Activated naive CD8-positive, alpha-beta T cell (primary cell): ENCODE measurements around the gene COL6A2.
"Not testable (repeated sequence)": the region's sequence is repeated elsewhere in the genome, so short reads cannot be mapped to it uniquely, and the experiment has no call there.

Experiments
- H3K27ac Mint-ChIP-seq: one replicate; pipeline ENCODE4 v1.8.0; 2021; ENCODE audit warnings: mixed read lengths
- H3K27me3 Mint-ChIP-seq: one replicate; pipeline ENCODE4 v1.8.0; 2021; ENCODE audit warnings: mixed read lengths
- H3K36me3 Mint-ChIP-seq: one replicate; pipeline ENCODE4 v1.8.0; 2021; ENCODE audit warnings: mixed read lengths
- H3K4me1 Mint-ChIP-seq: one replicate; pipeline ENCODE4 v1.8.0; 2021; ENCODE audit warnings: low read depth, mixed read lengths
- H3K4me3 Mint-ChIP-seq: one replicate; pipeline ENCODE4 v1.8.0; 2021; ENCODE audit warnings: mild to moderate bottlenecking, mixed read lengths
- H3K9me3 Mint-ChIP-seq: one replicate; pipeline ENCODE4 v1.8.0; 2021; ENCODE audit warnings: low read depth, mixed read lengths

Gene COL6A2

GRCh38 chr21:46065914-46066551 lies 31.9 kb upstream of the COL6A2 start:
- Mint-ChIP-seq H3K27me3 (no peaks in the 10 kb centered on the region), H3K27ac (peak overlapping the region; percentile 61), H3K9me3 (no peaks in the 10 kb centered on the region), H3K4me3 (peak overlapping the region; percentile 78), H3K4me1 (peaks cover 34% of the 10 kb centered on the region), H3K36me3 (no peaks in the 10 kb centered on the region)

GRCh38 chr21:46066591-46067331 lies 31.2 kb upstream of the COL6A2 start:
- Mint-ChIP-seq H3K9me3 (no peaks in the 10 kb centered on the region), H3K4me1 (peaks cover 27% of the 10 kb centered on the region), H3K4me3 (peak overlapping the region; percentile 8), H3K36me3 (no peaks in the 10 kb centered on the region), H3K27ac (no peak overlapping the region), H3K27me3 (no peaks in the 10 kb centered on the region)

GRCh38 chr21:46067505-46068201 lies 30.3 kb upstream of the COL6A2 start:
- no peak overlapping the region for H3K27ac Mint-ChIP-seq
- H3K4me1 Mint-ChIP-seq: peaks cover 24% of the 10 kb centered on the region
- H3K9me3 Mint-ChIP-seq: no peaks in the 10 kb centered on the region
- H3K27me3 Mint-ChIP-seq: no peaks in the 10 kb centered on the region
- no peak overlapping the region for H3K4me3 Mint-ChIP-seq
- H3K36me3 Mint-ChIP-seq: no peaks in the 10 kb centered on the region

GRCh38 chr21:46068516-46069079 lies 29.3 kb upstream of the COL6A2 start:
- peaks cover 24% of the 10 kb centered on the region for H3K4me1 Mint-ChIP-seq

GRCh38 chr21:46069166-46069565 lies 28.7 kb upstream of the COL6A2 start:
- Mint-ChIP-seq H3K9me3 (no peaks in the 10 kb centered on the region), H3K27ac (no peak overlapping the region), H3K4me3 (no peak overlapping the region), H3K36me3 (no peaks in the 10 kb centered on the region), H3K27me3 (no peaks in the 10 kb centered on the region), H3K4me1 (peaks cover 24% of the 10 kb centered on the region)

More at GRCh38 chr21:46068516-46069079, 29.3 kb upstream of the COL6A2 start:
- Mint-ChIP-seq H3K36me3 (no peaks in the 10 kb centered on the region), H3K9me3 (no peaks in the 10 kb centered on the region), H3K4me3 (no peak overlapping the region), H3K27me3 (no peaks in the 10 kb centered on the region), H3K27ac (no peak overlapping the region)

GRCh38 chr21:46069719-46070279 lies 28.1 kb upstream of the COL6A2 start:
- H3K27me3 Mint-ChIP-seq: no peaks in the 10 kb centered on the region
- H3K27ac Mint-ChIP-seq: no peak overlapping the region
- peaks cover 19% of the 10 kb centered on the region for H3K4me1 Mint-ChIP-seq
- H3K36me3 Mint-ChIP-seq: no peaks in the 10 kb centered on the region
- no peaks in the 10 kb centered on the region for H3K9me3 Mint-ChIP-seq
- no peak overlapping the region for H3K4me3 Mint-ChIP-seq

GRCh38 chr21:46071082-46071481 lies 26.8 kb upstream of the COL6A2 start:
- Mint-ChIP-seq H3K36me3 (no peaks in the 10 kb centered on the region), H3K27me3 (no peaks in the 10 kb centered on the region), H3K4me1 (peaks cover 6% of the 10 kb centered on the region), H3K27ac (no peak overlapping the region), H3K4me3 (no peak overlapping the region), H3K9me3 (no peaks in the 10 kb centered on the region)

- not testable (repeated sequence) for H3K36me3 Mint-ChIP-seq, H3K27me3 Mint-ChIP-seq, H3K27ac Mint-ChIP-seq, H3K9me3 Mint-ChIP-seq, H3K4me1 Mint-ChIP-seq, H3K4me3 Mint-ChIP-seq
These were observed 21.2 kb upstream of the COL6A2 start for GRCh38 chr21:46076724-46077123.

- Mint-ChIP-seq H3K36me3 (no peaks in the 10 kb centered on the region), H3K4me1 (no peaks in the 10 kb centered on the region), H3K4me3 (no peak overlapping the region), H3K9me3 (no peaks in the 10 kb centered on the region), H3K27me3 (no peaks in the 10 kb centered on the region), H3K27ac (no peak overlapping the region)
These were observed 20.2 kb upstream of the COL6A2 start for GRCh38 chr21:46077674-46078101.

- no peak overlapping the region for H3K27ac Mint-ChIP-seq
- H3K4me3 Mint-ChIP-seq: no peak overlapping the region
- H3K27me3 Mint-ChIP-seq: no peaks in the 10 kb centered on the region
- H3K4me1 Mint-ChIP-seq: no peaks in the 10 kb centered on the region
- H3K36me3 Mint-ChIP-seq: no peaks in the 10 kb centered on the region
- no peaks in the 10 kb centered on the region for H3K9me3 Mint-ChIP-seq
These were observed 19.5 kb upstream of the COL6A2 start for GRCh38 chr21:46078322-46078977.

- Mint-ChIP-seq H3K27ac (no peak overlapping the region), H3K27me3 (no peaks in the 10 kb centered on the region), H3K4me3 (no peak overlapping the region), H3K9me3 (no peaks in the 10 kb centered on the region), H3K4me1 (no peaks in the 10 kb centered on the region), H3K36me3 (no peaks in the 10 kb centered on the region)
These were observed 18.9 kb upstream of the COL6A2 start for GRCh38 chr21:46078978-46079351.

GRCh38 chr21:46079352-46080170 lies 18.4 kb upstream of the COL6A2 start:
- H3K27ac Mint-ChIP-seq: peak overlapping the region; percentile 41
- no peaks in the 10 kb centered on the region for H3K27me3 Mint-ChIP-seq
- H3K9me3 Mint-ChIP-seq: no peaks in the 10 kb centered on the region
- no peak overlapping the region for H3K4me3 Mint-ChIP-seq
- no peaks in the 10 kb centered on the region for H3K4me1 Mint-ChIP-seq
- no peaks in the 10 kb centered on the region for H3K36me3 Mint-ChIP-seq

- no peak overlapping the region for H3K27ac Mint-ChIP-seq
- no peaks in the 10 kb centered on the region for H3K9me3 Mint-ChIP-seq
- no peak overlapping the region for H3K4me3 Mint-ChIP-seq
- H3K27me3 Mint-ChIP-seq: no peaks in the 10 kb centered on the region
- no peaks in the 10 kb centered on the region for H3K36me3 Mint-ChIP-seq
- H3K4me1 Mint-ChIP-seq: no peaks in the 10 kb centered on the region
These were observed 17.5 kb upstream of the COL6A2 start for GRCh38 chr21:46080171-46081021.
